Right renal pelvis (tissue), 4 donors: ENCODE data around the gene FAM181A. TPM values are rescaled to one million over a fixed set of nuclear protein-coding genes. Genes with fewer than 3 reads are reported as not detected.

Experiments
- DNase-seq, 4 donors: peaks; one replicate each; pipeline ENCODE4 v3.0.0-alpha.2; 2013; ENCODE audit warnings: low read depth in 4 of 4, low spot score in 3 of 4, missing footprints in 1 of 4
- polyA plus RNA-seq, 4 donors: library from polyadenylated mRNA; unstranded; fragments of 120-200 nt; gene quantifications; one replicate each; pipeline ENCODE4 v1.2.1, GENCODE V29; 2013; ENCODE audit not compliant: insufficient read length in 4 of 4

The FAM181A gene
- polyA plus RNA-seq, 4 donors = not detected

DNA sequence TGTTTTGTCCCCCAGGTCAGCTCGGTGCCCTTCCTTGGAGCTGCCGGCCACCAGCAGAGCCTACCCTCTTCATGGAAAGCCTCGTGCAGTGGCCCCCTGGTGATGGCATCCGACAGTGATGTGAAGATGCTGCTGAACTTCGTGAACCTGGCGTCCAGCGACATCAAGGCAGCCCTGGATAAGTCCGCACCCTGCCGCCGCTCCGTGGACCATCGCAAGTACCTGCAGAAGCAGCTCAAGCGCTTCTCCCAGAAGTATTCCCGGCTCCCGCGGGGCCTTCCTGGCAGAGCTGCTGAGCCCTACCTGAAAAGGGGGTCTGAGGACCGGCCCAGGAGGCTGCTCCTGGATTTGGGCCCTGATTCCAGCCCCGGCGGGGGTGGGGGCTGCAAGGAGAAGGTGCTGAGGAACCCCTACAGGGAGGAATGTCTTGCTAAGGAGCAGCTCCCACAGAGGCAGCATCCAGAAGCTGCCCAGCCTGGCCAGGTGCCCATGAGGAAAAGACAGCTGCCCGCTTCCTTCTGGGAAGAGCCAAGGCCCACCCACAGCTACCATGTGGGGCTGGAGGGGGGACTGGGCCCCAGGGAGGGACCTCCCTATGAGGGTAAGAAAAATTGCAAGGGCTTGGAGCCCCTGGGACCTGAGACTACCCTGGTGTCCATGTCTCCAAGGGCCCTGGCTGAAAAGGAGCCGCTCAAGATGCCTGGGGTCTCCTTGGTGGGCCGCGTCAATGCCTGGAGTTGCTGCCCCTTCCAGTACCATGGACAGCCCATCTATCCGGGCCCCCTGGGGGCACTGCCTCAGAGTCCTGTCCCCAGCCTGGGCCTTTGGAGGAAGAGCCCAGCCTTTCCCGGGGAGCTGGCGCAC lies 1.3 kb downstream of the FAM181A start:
- DNase-seq = no peak

DNA sequence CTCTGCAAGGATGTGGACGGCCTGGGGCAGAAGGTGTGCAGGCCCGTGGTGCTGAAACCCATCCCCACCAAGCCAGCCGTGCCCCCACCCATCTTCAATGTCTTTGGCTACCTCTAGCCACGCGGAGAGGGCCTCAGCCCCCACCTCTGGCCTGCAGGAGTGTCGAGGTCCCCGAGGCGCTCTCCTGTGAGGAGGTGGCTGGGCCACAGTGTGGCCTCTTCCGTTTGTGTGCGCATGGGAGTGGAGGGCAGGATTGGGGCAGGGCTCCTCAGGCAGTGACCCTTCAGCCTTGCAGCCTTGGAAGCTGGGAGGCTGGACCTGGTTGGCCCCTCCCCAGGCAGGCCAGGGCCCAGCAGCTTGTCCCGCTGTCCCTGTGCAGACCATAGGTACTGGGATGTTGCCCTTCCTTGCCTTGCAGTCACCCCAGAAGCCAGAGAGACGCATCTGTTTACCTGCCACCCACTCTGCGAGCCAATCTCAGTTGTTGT lies 1.9 kb downstream of the FAM181A start:
- no peak for DNase-seq

- no peak for DNase-seq
Observed at GRCh38 chr14:93929657-93930056, 2.5 kb downstream of the FAM181A start.

- no peak for DNase-seq
Observed at GRCh38 chr14:93930296-93930988, 3.3 kb downstream of the FAM181A start.

DNA sequence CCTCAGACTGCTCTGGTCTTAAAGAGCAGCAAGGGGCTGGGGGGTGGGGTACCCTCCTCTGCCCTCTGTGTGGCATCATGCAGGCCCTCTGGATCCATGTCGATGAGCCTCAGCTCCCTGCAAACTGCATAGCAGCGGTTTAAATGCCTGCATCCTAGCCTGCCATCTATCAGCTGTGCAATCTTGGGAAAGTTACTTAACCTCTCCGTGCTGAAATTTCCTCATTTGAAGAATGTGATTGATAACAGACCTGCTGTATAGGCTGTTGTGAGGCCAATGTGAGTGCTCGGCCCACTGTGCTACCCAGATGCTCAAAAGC lies 3.8 kb downstream of the FAM181A start:
- DNase-seq = no peak

DNA sequence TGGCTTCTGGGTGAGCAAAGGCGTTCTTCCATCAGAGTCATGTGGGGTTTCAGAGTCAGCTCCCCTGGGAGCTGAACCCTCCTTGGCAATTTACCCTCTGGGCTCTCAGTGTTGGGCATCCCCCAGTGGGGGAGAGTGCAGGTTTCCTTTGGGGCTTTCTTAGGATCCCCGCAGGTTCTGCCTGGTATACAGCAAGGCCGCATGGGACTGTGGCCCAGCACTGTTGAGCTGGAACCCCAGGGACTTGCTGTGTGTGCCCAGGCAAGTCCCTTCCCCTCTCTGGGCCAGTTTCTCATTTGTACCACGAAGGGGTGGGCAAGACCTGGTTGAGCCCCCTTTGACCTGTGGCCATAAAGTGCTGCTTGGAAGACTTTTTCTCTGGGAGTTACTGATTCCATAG lies 5.5 kb downstream of the FAM181A start:
- no peak for DNase-seq

GRCh38 chr14:93935213-93935612 lies 8.1 kb downstream of the FAM181A start:
- no peak for DNase-seq

- no peak for DNase-seq
Observed at GRCh38 chr14:93936245-93936644, 9.1 kb downstream of the FAM181A start.

GRCh38 chr14:93936926-93937325 lies 9.8 kb downstream of the FAM181A start:
- no peak for DNase-seq

DNA sequence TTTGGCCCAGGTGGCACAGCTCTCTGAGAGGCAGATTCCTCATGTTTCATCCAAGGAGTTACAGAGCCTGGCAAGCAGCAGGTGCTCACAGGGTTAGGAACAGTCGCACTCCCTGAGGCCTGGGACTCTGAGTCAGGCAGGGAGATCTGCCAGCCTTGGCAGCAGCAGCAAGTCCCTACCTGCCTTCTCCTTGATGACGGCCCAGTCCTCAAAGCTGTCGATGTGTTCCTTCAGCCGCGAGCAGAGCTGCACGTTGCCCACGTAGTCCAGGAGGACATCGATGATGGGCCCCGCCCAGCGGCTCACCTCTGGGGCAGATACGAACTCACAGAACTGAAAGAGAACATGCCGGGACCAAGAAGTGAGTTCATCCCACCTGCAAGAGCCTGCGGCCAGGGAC lies 10.4 kb downstream of the FAM181A start:
- DNase-seq = no peak

- no peak for DNase-seq
Observed at GRCh38 chr14:93938751-93939303, 11.7 kb downstream of the FAM181A start.

DNA sequence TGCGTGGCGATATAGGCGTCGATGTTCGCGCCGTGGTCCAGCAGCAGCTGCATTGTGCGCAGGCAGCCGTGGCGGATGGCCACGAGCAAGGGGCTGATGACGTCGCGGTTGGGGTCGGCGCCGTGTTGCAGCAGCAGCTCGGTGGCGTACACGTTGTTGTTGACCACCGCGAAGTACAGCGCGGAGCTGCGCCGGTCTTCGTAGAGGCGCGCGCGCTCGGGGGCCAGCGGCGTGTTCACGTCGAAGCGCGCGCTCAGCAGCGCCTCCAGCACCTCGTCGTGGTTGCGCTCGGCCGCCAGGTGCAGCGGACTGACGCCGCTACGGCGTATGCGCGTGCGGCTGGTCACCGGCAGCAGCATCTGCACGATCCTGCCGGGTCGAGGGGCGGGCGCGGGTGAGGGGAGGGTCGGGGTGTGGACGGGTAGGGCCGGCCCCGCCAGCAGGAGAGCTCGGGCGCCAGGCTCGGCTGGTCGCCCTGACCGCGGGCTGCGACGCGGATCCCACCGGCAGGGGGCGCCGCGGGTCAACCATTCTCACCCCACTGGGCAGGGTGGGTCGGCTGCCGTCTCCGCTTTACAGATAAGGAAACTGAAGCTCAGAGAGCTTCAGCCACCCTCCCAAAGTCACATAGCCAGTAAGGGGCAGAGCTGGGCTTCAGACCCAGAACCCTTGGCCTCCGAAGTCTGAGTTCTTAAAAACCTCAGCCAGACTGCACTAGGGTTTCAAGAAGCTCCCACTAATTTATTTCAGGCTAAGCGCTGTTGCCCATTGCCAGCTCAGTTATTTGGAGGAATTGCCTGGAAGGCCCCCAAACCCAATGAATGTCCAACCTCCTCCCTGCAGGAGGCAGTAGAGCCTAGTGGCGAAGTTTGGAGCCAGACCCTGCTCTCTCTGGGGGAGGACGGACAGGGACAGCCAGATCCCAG lies 12.4 kb downstream of the FAM181A start:
- peak in 2 of 4 donors; percentile 41 to 57 for DNase-seq

GRCh38 chr14:93940437-93940836 lies 13.3 kb downstream of the FAM181A start:
- no peak for DNase-seq

DNA sequence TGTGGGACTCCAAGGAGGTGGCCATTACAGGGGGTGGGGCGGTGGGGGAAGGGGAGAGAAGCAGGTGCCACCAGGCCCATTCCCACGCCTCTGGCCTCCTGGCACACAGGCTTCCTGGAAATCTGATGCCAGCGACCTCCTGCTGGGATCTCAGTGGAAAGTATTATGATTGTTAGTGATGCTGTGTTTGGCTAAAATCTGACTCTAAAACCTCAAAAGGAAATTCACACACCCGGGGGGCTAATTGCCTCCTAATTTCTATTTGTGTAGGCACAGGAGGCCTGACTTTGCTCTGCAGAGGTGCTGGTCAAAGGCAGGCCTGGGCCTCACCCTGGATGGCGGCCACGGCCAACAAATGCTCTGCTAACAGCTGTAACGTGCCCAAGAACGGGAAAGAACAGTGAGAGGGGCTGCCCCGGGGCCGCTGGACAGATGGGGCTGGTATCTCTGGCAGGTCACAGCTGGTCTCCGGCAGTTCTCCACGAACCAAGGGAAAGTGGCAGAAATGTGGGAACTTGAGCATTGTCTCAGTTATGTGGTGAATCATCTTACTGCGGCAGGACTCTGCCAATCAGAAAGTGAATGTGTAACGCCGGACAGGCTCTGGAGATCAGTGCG lies 14.3 kb downstream of the FAM181A start:
- DNase-seq = no peak

GRCh38 chr14:93943052-93943451 lies 15.9 kb downstream of the FAM181A start:
- DNase-seq = no peak

DNA sequence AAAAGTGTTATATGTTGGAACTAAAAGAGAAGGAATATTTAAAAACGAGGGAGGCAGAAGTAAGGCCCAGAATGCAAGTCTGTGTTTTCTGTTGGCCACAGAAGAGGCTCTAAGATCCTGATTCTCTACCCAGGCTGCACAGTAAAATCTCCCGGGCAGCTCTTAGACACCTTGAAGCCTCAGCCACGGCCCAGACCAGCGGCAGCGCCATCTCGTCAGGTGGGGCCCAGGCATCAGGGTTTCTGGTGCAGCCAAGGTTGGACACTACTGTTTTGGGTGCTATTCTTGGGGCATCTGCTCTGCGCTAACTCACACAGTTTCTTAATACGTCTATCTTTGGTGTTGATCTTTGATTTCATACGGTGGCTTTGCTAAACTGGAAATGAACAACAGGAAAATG lies 16.8 kb downstream of the FAM181A start:
- DNase-seq = no peak

DNA sequence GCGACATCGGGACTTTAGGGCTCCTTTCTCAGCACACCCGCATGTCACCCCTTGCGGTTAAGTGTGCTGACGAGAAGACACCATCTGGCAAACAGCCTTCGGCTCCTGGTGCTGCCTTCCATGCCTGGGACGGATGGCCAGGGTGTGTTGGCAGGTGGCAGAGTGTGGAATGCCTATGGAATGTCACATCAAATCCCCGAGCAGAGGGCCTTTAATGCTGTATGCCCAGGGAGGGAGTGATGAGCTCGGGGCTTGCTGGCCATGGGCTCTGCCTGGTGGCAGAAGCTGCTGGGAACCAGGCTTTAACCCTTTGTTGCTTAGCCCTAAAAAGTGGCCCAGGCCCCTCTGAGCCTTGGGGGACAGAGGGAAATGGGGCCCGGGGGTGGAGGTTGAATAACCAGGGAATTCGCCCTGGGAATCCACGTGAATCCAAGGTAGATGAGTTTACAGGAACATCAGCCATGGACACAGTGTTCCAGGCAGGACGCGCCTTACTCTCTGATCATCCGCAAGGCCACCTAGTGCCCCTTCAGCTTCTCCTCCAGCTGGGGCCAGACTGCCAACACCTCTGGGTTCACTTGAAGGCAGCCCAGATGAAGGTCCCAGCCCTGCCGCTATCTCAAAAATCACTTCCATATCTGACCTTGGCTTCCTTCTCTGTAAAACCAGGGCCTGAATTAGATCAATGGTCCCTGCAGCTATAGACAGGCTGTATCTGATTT lies 17.4 kb downstream of the FAM181A start:
- DNase-seq = no peak

- no peak for DNase-seq
Observed at GRCh38 chr14:93945070-93945399, 17.9 kb downstream of the FAM181A start.

DNA sequence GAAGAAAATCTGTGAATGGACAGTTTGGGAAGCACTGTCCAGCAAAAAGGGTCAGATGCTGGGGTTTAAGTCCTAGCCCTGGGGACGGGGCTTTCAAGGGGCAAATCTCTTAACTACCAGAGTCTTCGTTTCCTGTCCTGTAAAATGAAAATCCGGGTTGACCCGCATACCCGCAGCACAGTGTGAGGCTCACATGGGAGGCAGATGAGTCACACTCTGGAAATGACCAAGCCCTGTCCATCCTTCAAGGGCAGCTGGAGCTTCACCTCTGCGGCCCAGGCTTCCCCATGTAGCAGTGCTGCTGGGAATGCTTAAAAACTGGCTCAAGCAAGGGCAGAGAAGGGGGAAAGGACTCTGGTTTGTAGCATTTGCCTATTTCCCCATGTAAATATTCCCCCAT lies 19.0 kb downstream of the FAM181A start:
- no peak for DNase-seq
